Bronchial smooth muscle cell (primary cell): Measurements from ENCODE around the gene IQCC. TPM values are rescaled to one million over a fixed set of nuclear protein-coding genes. Genes with fewer than 3 reads are reported as not detected.

Experiments
- total RNA-seq: library from RNA; depleted of rRNA; stranded (reverse); fragments of >200 nt; gene quantifications from 2 replicates; pipeline ENCODE4 v1.2.1, GENCODE V29; 2014

The IQCC gene
- total RNA-seq: 0.69 and 1.6 TPM in 2 replicates

GRCh38 chr1:32205401-32206370, at the start of gene IQCC:
IQCC (plus strand) TSS chr1:32205671; CDS start chr1:32205682, 11 bp downstream.

GRCh38 chr1:32179443-32180185, 25.9 kb upstream of the IQCC start, which contains the start of gene TXLNA:
TXLNA (plus strand) TSS chr1:32179675; CDS start chr1:32180346, 671 bp downstream.

GRCh38 chr1:32200226-32201010, 5.1 kb upstream of the IQCC start, which contains the start of gene CCDC28B:
CCDC28B (plus strand) TSS chr1:32200595; CDS start chr1:32201936, 1,341 bp downstream.

GRCh38 chr1:32208891-32209328, 3.4 kb downstream of the IQCC start, which contains the start of gene DCDC2B:
DCDC2B (plus strand) TSS chr1:32209089; CDS start chr1:32209094, 5 bp downstream.

GRCh38 chr1:32221980-32222755, 16.7 kb downstream of the IQCC start, which contains the start of the genes EIF3I and TMEM234:
EIF3I (plus strand) TSS chr1:32222407; CDS start chr1:32222442, 35 bp downstream.
TMEM234 (minus strand) TSS chr1:32222353; CDS start chr1:32222322, 31 bp downstream.

GRCh38 chr1:32246888-32247273, 41.4 kb downstream of the IQCC start, which contains the start of gene FAM167B:
FAM167B (plus strand) TSS chr1:32247222; CDS start chr1:32247422, 200 bp downstream.

GRCh38 chr1:32250893-32251716, 45.6 kb downstream of the IQCC start, which contains the start of gene LCK:
LCK (plus strand) TSS chr1:32251265; CDS start chr1:32274330, 23,065 bp downstream.

Other genes with a start within 250 kb of the IQCC start
- 36.9 and 50.1 TPM in 2 replicates for gene KHDRBS1, start 191.8 kb upstream of the IQCC start, total RNA-seq
- gene TMEM39B, start 132.7 kb upstream of the IQCC start, total RNA-seq: 4.7 and 8.2 TPM in 2 replicates
- gene KPNA6, start 97.6 kb upstream of the IQCC start, total RNA-seq: 20.2 and 24.3 TPM in 2 replicates
- gene TXLNA, start 26.0 kb upstream of the IQCC start, total RNA-seq: 60.1 and 72.3 TPM in 2 replicates
- 16.1 and 19.5 TPM in 2 replicates for gene CCDC28B, start 5.1 kb upstream of the IQCC start, total RNA-seq
- gene DCDC2B, start 3.4 kb downstream of the IQCC start, total RNA-seq: not detected in 2 replicates
- gene TMEM234, start 16.7 kb downstream of the IQCC start, total RNA-seq: 15.4 and 17.7 TPM in 2 replicates
- 352 and 375 TPM in 2 replicates for gene EIF3I, start 16.7 kb downstream of the IQCC start, total RNA-seq
- gene FAM167B, start 41.6 kb downstream of the IQCC start, total RNA-seq: 0.34 and 0.47 TPM in 2 replicates
- gene LCK, start 45.6 kb downstream of the IQCC start, total RNA-seq: 0.16 TPM in 1 of 2 replicates, not detected in the other
- gene HDAC1, start 86.4 kb downstream of the IQCC start, total RNA-seq: 82.8 and 94.3 TPM in 2 replicates
- 15.8 and 19.0 TPM in 2 replicates for gene MARCKSL1, start 130.6 kb downstream of the IQCC start, total RNA-seq
- 0.95 and 1.5 TPM in 2 replicates for gene FAM229A, start 156.8 kb downstream of the IQCC start, total RNA-seq
- 0.63 and 0.86 TPM in 2 replicates for gene TSSK3, start 156.9 kb downstream of the IQCC start, total RNA-seq
- 50.3 and 51.9 TPM in 2 replicates for gene BSDC1, start 188.8 kb downstream of the IQCC start, total RNA-seq